GM10266 (cell line): ENCODE measurements around the gene NCBP3.

Experiments
- DNase-seq: peaks from one replicate; pipeline ENCODE4 v3.0.0; 2012; ENCODE audit errors: extremely low spot score
- CTCF ChIP-seq: IDR thresholded peaks from 2 replicates; pipeline ENCODE4 v1.5.1; 2012; ENCODE audit warnings: mild to moderate bottlenecking, low read depth; ENCODE audit not compliant: control insufficient read depth, insufficient read depth; ENCODE audit errors: missing control alignments

The NCBP3 gene

GRCh38 chr17:3845621-3846436 lies at the start of gene NCBP3:
TSS of gene NCBP3 (minus strand) at chr17:3846246. CDS start at chr17:3846223, 23 bp downstream.
- peak; percentile 91 for TF ChIP-seq CTCF
- peak; percentile 98 for DNase-seq

GRCh38 chr17:3895354-3895753 lies 49.3 kb upstream of the NCBP3 start:
- DNase-seq, result no peak
- TF ChIP-seq CTCF, result no peak

- no peak for TF ChIP-seq CTCF
- DNase-seq, result no peak
Measured at GRCh38 chr17:3894911-3895343, 48.9 kb upstream of the NCBP3 start.

GRCh38 chr17:3894188-3894587 lies 48.1 kb upstream of the NCBP3 start:
- no peak for DNase-seq
- TF ChIP-seq CTCF, result no peak

- DNase-seq, result no peak
- TF ChIP-seq CTCF, result no peak
Measured at GRCh38 chr17:3893720-3894116, 47.7 kb upstream of the NCBP3 start.

GRCh38 chr17:3893003-3893719 lies 47.1 kb upstream of the NCBP3 start, which contains the start of gene CAMKK1:
TSS of gene CAMKK1 (minus strand) at chr17:3893053. CDS start at chr17:3885687, 7,366 bp downstream.
- peak; percentile 100 for DNase-seq
- TF ChIP-seq CTCF, result no peak
